ENCODE measurements around the gene MMD. TPM values are rescaled to one million over a fixed set of nuclear protein-coding genes. Genes with fewer than 3 reads are reported as not detected.

The MMD gene
- total and polyA plus RNA-seq, 9 donors, result 10.0 to 18.8 (median 17.4) TPM

DNA sequence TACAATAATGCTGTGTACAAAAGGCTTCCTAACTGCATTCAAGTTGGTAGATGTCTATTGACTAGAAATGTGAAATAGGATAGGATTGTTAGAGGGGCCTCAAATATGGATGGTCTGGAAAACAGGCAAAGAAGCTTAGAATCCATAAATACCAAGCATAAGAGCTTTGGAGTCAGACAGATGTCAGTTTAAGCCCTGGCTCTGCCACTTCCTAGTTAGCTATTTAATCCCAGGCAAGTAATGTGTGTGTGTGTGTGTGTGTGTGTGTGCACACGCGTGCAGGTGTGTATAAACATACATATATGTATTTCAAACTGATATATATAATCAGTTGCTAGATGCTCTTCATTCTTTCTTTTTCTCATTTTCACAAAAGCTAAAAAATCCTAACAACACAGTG, 66.7 kb downstream of the MMD start:
- no peak overlapping the region for H3K4me3 ChIP-seq (ENCODE audit: low read length)
- no peak for DNase-seq
- peaks cover 2% of the 10 kb centered on the region for H3K27me3 ChIP-seq (ENCODE audit: control insufficient read depth, insufficient read depth, low read length)
- H3K36me3 ChIP-seq (ENCODE audit: control insufficient read depth, insufficient read depth, low read length), result no peaks in the 10 kb centered on the region
- H3K27ac ChIP-seq (ENCODE audit: low read length), result no peak overlapping the region
- no CpG with 5 or more reads among the region's 2 CpGs for WGBS (ENCODE audit: insufficient coverage)
- H3K9me3 ChIP-seq (replicated peaks; ENCODE audit: control insufficient read depth, low read depth, low read length), result no peaks in the 10 kb centered on the region
- H3K4me1 ChIP-seq (ENCODE audit: control insufficient read depth, insufficient read depth, low read length), result no peaks in the 10 kb centered on the region

DNA sequence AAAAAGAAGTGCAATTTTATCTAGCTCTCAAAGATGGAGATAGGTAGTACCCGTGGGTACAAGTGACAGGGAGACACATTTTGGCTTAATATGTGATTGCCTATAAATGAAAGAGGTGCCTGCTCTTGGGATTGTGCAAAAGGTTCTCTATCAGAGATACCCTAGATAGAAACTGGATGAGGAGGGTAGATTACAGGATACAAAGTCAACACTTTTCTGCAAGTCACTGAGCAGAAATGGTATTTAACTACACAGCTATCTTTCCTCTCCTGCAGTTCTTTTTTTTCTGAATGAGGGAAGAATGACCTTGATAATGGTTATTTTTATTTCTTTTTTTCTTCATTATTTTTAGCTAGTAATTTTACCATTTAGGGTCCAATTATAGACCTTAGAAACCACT, 67.6 kb downstream of the MMD start:
- H3K36me3 ChIP-seq (ENCODE audit: control insufficient read depth, insufficient read depth, low read length), result no peaks in the 10 kb centered on the region
- H3K4me1 ChIP-seq (ENCODE audit: control insufficient read depth, insufficient read depth, low read length), result no peaks in the 10 kb centered on the region
- DNase-seq, result no peak
- no CpG with 5 or more reads among the region's 1 CpG for WGBS (ENCODE audit: insufficient coverage)
- no peak overlapping the region for H3K4me3 ChIP-seq (ENCODE audit: low read length)
- no peaks in the 10 kb centered on the region for H3K9me3 ChIP-seq (replicated peaks; ENCODE audit: control insufficient read depth, low read depth, low read length)
- no peak overlapping the region for H3K27ac ChIP-seq (ENCODE audit: low read length)
- peaks cover 2% of the 10 kb centered on the region for H3K27me3 ChIP-seq (ENCODE audit: control insufficient read depth, insufficient read depth, low read length)

DNA sequence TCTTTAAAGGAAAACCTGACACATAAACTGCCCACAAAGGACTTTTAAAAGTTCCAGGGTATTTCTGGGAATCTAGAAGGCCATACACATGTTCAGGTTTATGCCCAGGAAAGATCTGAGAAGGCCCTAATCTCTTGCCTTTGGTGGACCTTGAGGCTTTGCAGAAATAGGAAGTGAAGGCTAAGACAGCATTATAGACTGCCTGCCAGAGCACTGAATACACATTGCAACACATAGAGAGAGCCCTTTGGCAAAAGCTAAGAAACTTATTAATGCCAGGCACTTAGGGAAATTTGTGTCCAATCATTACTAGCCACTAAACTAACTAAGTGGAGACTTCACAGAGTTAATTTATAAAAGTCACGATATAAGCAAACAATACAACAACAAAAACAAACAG, 70.4 kb downstream of the MMD start:
- H3K27me3 ChIP-seq (ENCODE audit: control insufficient read depth, insufficient read depth, low read length), result peaks cover 2% of the 10 kb centered on the region
- peaks cover 2% of the 10 kb centered on the region for H3K4me1 ChIP-seq (ENCODE audit: control insufficient read depth, insufficient read depth, low read length)
- H3K36me3 ChIP-seq (ENCODE audit: control insufficient read depth, insufficient read depth, low read length), result no peaks in the 10 kb centered on the region
- peaks cover 2% of the 10 kb centered on the region for H3K9me3 ChIP-seq (replicated peaks; ENCODE audit: control insufficient read depth, low read depth, low read length)
- H3K27ac ChIP-seq (ENCODE audit: low read length), result no peak overlapping the region
- no peak for DNase-seq
- H3K4me3 ChIP-seq (ENCODE audit: low read length), result no peak overlapping the region
- no CpG with 5 or more reads among the region's 1 CpG for WGBS (ENCODE audit: insufficient coverage)

DNA sequence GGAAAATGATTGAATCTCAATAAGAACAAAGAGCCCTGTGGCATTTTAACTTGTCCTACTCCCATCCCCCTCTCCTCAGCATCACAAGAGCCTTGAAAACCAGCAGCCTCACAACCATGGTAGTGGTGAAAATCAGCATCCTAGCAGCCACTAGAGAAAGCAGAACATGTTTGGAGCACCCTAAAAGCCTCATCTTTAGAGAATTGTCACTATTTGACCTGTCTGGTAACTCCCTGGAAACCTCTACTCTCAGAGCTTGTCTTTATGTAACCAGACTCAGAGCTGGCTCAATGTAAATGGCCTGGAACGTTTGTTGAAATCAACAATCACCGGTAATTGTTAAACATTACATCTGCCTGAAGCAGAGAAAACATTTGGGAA, 70.8 kb downstream of the MMD start:
- H3K4me3 ChIP-seq (ENCODE audit: low read length), result no peak overlapping the region
- H3K36me3 ChIP-seq (ENCODE audit: control insufficient read depth, insufficient read depth, low read length), result no peaks in the 10 kb centered on the region
- peaks cover 2% of the 10 kb centered on the region for H3K4me1 ChIP-seq (ENCODE audit: control insufficient read depth, insufficient read depth, low read length)
- no peak for DNase-seq
- H3K27ac ChIP-seq (ENCODE audit: low read length), result no peak overlapping the region
- peaks cover 2% of the 10 kb centered on the region for H3K27me3 ChIP-seq (ENCODE audit: control insufficient read depth, insufficient read depth, low read length)
- H3K9me3 ChIP-seq (replicated peaks; ENCODE audit: control insufficient read depth, low read depth, low read length), result peaks cover 2% of the 10 kb centered on the region
- WGBS (ENCODE audit: insufficient coverage), result no CpG with 5 or more reads among the region's 2 CpGs

GRCh38 chr17:55348749-55349354, 72.8 kb downstream of the MMD start:
- 35% methylated on average over 5 of the region's 10 CpGs for WGBS (ENCODE audit: insufficient coverage)
- H3K9me3 ChIP-seq (replicated peaks; ENCODE audit: control insufficient read depth, low read depth, low read length), result peaks cover 2% of the 10 kb centered on the region
- no peak overlapping the region for H3K4me3 ChIP-seq (ENCODE audit: low read length)
- no peak overlapping the region for H3K27ac ChIP-seq (ENCODE audit: low read length)
- H3K36me3 ChIP-seq (ENCODE audit: control insufficient read depth, insufficient read depth, low read length), result no peaks in the 10 kb centered on the region
- DNase-seq, result peak; percentile 76
- H3K4me1 ChIP-seq (ENCODE audit: control insufficient read depth, insufficient read depth, low read length), result peaks cover 2% of the 10 kb centered on the region
- H3K27me3 ChIP-seq (ENCODE audit: control insufficient read depth, insufficient read depth, low read length), result peaks cover 2% of the 10 kb centered on the region

DNA sequence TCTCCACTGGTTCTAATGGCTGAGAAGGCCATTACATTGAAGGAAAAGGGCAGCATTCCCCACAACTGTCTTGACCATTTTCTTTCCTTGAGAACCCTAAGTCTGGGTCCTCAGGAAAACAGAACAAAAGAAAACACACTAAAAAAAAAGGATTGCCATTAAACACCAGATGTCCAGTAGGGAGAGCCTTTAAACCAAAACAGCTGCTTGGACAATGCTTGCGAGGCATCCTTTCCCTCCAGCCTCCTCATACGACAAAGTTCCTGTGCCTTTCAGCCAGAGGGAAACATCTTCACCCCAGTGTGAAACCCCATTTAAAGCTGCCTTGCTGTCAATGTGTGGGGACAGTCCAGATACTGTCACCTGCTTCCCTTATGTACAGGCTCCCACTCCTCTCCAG, 74.3 kb downstream of the MMD start:
- DNase-seq, result peak; percentile 48
- peaks cover 2% of the 10 kb centered on the region for H3K9me3 ChIP-seq (replicated peaks; ENCODE audit: control insufficient read depth, low read depth, low read length)
- H3K4me1 ChIP-seq (ENCODE audit: control insufficient read depth, insufficient read depth, low read length), result peaks cover 4% of the 10 kb centered on the region
- no peaks in the 10 kb centered on the region for H3K36me3 ChIP-seq (ENCODE audit: control insufficient read depth, insufficient read depth, low read length)
- no peak overlapping the region for H3K27ac ChIP-seq (ENCODE audit: low read length)
- H3K27me3 ChIP-seq (ENCODE audit: control insufficient read depth, insufficient read depth, low read length), result peaks cover 4% of the 10 kb centered on the region
- WGBS (ENCODE audit: insufficient coverage), result 27% methylated on average over 2 of the region's 2 CpGs
- H3K4me3 ChIP-seq (ENCODE audit: low read length), result no peak overlapping the region

GRCh38 chr17:55346658-55347057, 75.0 kb downstream of the MMD start:
- Histone ChIP-seq H3K36me3 (ENCODE audit: control insufficient read depth, insufficient read depth, low read length) (no peaks in the 10 kb centered on the region), H3K9me3 (replicated peaks; ENCODE audit: control insufficient read depth, low read depth, low read length) (peaks cover 2% of the 10 kb centered on the region), H3K27me3 (ENCODE audit: control insufficient read depth, insufficient read depth, low read length) (peaks cover 4% of the 10 kb centered on the region), H3K4me3 (ENCODE audit: low read length) (no peak overlapping the region), H3K27ac (ENCODE audit: low read length) (no peak overlapping the region), H3K4me1 (ENCODE audit: control insufficient read depth, insufficient read depth, low read length) (peaks cover 4% of the 10 kb centered on the region)
- no CpG with 5 or more reads among the region's 1 CpG for WGBS (ENCODE audit: insufficient coverage)
- no peak for DNase-seq

DNA sequence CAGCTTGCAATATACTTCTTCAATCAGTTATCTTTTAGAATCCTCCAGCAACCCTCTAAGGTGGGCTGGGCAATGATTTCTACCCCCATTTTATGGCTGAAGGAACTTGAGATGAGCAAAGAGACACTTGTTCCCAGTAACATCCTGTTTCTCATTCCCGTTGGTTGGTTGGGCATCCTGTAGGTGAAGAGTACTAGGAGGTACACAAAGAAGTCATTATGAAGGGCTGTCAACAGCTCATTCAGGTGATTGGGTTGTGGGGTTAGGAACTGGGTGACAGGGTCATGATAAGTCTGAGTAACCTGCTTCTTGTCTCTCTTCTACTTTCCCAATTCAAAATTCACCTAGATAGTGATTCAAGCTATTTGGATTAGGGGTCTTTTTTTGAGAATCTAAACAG, 76.5 kb downstream of the MMD start:
- no peak overlapping the region for H3K27ac ChIP-seq (ENCODE audit: low read length)
- no peak overlapping the region for H3K4me3 ChIP-seq (ENCODE audit: low read length)
- 83% methylated on average over 1 of the region's 1 CpG for WGBS (ENCODE audit: insufficient coverage)

GRCh38 chr17:55344514-55344997, 77.1 kb downstream of the MMD start:
- no peak overlapping the region for H3K27ac ChIP-seq (ENCODE audit: low read length)
- no peaks in the 10 kb centered on the region for H3K36me3 ChIP-seq (ENCODE audit: control insufficient read depth, insufficient read depth, low read length)
- peaks cover 14% of the 10 kb centered on the region for H3K4me1 ChIP-seq (ENCODE audit: control insufficient read depth, insufficient read depth, low read length)
- peaks cover 4% of the 10 kb centered on the region for H3K27me3 ChIP-seq (ENCODE audit: control insufficient read depth, insufficient read depth, low read length)
- 83% methylated on average over 2 of the region's 3 CpGs for WGBS (ENCODE audit: insufficient coverage)
- DNase-seq, result no peak
- H3K4me3 ChIP-seq (ENCODE audit: low read length), result no peak overlapping the region
- H3K9me3 ChIP-seq (replicated peaks; ENCODE audit: control insufficient read depth, low read depth, low read length), result peaks cover 2% of the 10 kb centered on the region

More for the DNA sequence above, 76.5 kb downstream of the MMD start:
- H3K27me3 ChIP-seq (ENCODE audit: control insufficient read depth, insufficient read depth, low read length), result peaks cover 4% of the 10 kb centered on the region
- DNase-seq, result no peak
- H3K36me3 ChIP-seq (ENCODE audit: control insufficient read depth, insufficient read depth, low read length), result no peaks in the 10 kb centered on the region
- H3K9me3 ChIP-seq (replicated peaks; ENCODE audit: control insufficient read depth, low read depth, low read length), result peaks cover 2% of the 10 kb centered on the region
- peaks cover 9% of the 10 kb centered on the region for H3K4me1 ChIP-seq (ENCODE audit: control insufficient read depth, insufficient read depth, low read length)

DNA sequence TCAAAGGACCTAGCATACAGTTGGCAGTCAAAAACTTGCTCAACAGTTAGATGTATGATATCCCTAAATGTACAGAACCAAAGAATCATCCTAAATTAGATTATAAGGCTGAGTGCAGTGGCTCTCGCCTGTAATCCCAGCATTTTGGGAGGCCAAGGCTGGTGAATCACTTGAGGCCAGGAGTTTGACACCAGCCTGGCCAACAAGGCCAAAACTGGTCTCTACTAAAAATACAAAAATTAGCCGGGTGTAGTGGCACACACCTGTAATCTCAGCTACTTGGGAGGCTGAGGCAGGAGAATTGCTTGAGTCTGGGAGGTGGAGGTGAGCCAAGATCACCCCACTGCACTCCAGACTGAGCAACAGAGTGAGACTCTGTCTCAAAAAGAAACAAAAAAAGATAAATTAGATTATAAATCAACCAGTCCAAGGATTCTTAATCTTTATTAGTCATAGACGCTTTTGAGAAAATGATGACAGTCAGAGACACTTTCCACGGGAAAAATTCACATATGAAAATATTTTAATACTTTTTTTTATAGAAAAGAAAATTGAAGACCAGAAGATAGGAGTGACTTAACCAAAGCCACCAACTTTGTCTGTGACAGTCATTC, 77.6 kb downstream of the MMD start:
- DNase-seq, result no peak
- Histone ChIP-seq H3K27ac (ENCODE audit: low read length) (no peak overlapping the region), H3K4me3 (ENCODE audit: low read length) (no peak overlapping the region), H3K4me1 (ENCODE audit: control insufficient read depth, insufficient read depth, low read length) (peaks cover 14% of the 10 kb centered on the region), H3K9me3 (replicated peaks; ENCODE audit: control insufficient read depth, low read depth, low read length) (peaks cover 2% of the 10 kb centered on the region), H3K36me3 (ENCODE audit: control insufficient read depth, insufficient read depth, low read length) (no peaks in the 10 kb centered on the region), H3K27me3 (ENCODE audit: control insufficient read depth, insufficient read depth, low read length) (peaks cover 3% of the 10 kb centered on the region)
- no CpG with 5 or more reads among the region's 4 CpGs for WGBS (ENCODE audit: insufficient coverage)

Data from muscle of leg (tissue), 11 donors.